Measurements from ENCODE around the gene TSHZ2. TPM values are rescaled to one million over a fixed set of nuclear protein-coding genes. Genes with fewer than 3 reads are reported as not detected.

The TSHZ2 gene
- polyA plus RNA-seq, 12 donors, result 8.0 to 36.9 (median 14.7) TPM; not detected in 1

DNA sequence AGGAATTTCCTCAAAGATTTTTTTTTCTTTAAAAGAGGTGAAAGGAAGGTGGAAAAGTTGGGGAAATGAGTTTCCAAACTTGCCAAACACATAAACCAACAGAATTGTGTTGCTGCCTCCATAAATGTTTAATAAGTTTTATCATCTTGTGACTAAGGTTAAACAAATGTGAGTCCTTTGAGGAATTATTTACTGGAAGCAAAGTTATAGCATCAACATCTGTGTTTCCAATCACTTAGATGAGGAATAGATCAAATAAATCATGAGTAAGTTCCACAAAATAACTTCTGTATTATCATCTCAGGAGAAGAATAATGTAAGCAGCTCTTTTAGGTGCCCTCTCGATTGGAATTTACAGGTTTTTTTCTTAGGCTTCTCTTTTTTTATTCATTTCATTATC, 20.5 kb downstream of the TSHZ2 start:
- peak; percentile 46 for DNase-seq

DNA sequence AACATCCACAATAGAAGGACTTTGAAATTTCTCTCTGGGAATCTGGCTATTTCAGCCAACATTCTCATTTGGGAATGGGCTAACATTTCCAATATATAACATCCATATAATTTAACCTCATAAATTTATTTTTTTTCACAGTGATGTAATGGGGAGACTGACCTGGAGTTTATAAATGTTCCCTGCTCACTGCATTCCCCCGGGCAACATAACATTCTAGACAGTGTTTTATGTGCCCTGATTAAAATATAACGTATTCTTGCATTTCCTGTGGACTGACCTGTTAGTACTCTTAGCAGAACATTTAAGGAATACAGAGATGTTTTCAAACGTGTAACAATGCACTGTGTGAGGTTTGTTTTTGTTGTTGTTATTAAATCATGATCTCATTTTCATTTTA, 20.9 kb downstream of the TSHZ2 start:
- DNase-seq, result peak; percentile 80

DNA sequence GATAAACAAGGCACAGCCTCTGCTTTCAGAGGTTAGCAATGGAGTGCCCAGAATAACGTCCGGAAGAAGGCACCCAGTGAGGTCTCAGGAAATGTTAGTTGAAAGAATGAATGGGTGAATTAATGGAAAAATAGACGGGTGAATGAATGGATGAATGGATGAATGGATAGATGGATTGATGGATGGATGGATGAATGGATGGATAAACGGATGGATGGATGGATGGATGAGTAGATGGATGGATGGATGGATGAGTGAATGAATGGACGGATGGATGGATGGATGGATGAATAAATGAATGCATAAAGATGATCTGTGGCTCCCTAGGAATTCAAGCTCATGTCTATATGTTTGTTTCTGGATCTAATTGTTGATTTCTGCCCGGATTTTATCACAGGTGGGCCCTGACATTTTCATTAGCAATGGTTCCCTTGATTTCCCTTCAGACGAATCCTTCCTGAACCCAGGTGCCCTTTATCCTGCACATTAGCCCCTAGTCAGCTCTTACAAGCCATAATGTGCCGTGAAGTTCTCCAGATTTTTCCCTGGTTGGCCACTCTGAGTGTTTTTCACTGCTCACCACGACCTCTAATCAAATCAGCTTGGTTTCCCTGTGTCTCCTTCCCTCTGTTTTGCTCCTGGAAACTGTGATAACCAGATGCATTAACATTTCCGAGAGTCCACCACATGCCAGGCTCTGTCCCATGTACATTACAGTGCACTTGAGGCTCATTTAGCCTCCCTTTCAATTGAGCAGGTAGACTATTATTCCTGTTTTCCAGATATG, 22.2 kb downstream of the TSHZ2 start:
- DNase-seq, result no peak

DNA sequence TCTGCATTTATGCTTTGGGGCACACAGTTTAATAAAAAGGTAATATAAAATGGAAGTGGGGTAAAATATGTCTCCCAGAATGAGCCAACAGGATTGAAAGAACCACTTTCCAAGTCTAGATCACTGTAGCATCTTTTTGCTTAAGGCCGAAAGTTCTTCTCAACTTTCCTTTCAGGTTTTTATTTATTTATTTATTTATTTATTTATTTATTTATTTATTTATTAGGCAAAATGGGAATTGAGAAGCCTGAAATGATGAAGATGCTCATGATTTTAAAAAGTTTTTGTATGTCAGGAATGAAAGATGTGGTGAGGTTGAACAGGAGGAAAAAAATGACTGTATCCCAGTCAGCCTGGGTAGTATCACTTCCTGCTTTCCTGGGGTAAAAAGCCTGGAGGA, 24.0 kb downstream of the TSHZ2 start:
- DNase-seq, result no peak

DNA sequence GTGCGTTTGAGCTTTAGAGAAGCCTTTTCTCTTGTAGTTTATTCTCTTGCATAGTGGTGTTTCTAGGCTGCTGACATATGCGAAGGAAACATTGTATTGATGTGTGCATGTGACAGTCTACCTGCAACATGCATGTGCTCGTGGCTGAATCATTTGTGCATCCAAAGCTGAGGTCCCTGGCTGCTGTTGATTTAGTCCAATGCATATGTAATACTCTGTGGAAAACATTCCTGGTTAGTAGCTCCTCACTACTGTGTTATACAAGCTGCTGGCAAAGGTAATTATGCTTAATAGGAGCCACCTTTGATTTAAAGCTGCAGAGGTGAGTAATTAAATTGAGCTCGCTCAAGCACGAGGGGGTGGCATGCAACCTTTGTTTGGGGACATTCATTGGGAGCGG, 24.5 kb downstream of the TSHZ2 start:
- DNase-seq, result no peak

DNA sequence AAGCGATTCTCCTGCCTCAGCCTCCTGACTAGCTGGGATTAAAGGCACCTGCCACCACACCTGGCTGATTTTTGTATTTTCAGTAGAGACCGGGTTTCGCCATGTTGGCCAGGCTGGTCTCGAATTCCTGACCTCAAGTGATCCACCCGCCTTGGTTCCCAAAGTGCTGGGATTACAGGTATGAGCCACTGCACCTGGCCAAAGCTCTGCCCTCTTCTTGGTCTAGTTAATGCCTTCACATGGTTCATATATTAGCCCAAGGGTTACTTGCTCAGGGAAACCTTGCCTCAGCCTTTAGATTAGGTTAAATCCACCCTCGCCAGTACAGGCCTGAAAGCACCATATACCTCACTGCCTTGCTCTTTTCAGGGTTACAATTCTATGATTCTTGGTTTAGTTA, 26.1 kb downstream of the TSHZ2 start:
- no peak for DNase-seq

DNA sequence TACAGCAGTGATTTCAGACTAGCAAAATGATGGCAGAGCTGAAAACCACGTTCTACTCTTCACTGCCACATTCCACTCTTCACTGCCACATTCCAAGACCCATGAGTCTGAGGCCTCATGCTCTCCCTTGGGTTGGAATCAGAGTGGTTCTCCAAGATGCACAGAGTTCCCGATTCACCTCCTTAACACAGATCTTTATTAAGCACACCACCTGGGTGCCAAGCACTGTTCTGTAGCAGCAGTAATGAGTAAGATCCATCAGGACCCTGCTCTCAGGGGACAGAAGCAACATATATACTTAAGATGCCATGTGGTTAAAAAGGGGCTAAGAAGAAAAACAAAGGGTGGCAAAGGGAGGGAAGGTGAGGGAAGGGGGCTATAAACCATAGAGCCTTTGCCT, 26.9 kb downstream of the TSHZ2 start:
- no peak for DNase-seq

DNA sequence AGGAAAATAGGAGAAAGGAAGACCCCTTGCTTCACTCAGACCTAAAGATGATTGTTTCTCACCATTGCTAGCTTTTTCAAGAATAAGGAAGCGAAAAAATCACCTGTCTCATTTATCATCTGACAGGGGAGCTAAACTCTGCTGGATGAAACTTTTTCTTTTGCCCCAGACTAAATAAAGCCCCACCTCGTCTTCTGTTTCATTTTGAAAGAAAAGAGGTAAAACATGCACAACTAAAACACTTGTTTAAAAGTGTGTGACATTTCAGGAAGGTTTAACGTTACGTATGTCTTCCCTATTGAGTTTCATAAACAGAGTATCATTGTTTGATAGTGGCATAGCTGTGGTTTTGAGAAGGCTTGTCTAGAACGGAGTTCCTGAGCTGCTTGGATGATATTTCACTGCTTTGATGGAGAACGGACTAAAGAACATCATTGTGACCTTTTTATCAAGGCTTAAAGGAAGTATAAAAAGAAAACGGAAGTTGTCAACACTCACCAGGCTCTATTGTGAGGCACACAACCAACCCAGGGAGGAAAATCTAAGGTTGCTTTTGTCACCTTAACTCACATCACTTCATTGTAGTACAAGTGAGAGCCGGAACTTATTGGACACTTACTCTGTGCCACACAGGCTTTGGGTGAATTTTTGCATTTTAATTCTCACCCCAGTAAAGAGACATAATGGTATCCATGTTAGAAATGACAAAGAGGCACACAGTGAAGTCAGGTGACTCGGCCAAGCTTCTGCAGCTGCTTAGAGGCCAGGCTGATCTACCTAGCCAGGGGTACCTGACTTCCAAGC, 29.5 kb downstream of the TSHZ2 start:
- no peak for DNase-seq

DNA sequence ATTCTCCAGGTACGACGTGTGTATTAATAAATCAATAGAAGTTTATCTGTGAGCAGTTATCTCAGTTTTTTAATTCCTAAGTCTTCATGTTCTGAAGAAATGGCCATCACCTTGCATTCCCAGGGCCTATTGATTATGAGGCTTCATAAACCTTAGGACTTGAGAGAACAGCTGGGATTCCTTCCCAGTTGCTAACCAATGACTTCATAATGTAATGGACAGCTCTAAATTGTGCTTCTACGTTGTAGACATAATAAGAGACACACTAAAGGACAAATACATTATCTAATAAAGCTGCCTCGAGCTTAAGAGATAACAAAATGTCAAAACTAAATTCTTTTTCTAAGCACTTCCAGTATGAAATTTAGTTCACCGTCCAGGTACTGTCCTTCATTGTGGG, 30.6 kb downstream of the TSHZ2 start:
- no peak for DNase-seq

DNA sequence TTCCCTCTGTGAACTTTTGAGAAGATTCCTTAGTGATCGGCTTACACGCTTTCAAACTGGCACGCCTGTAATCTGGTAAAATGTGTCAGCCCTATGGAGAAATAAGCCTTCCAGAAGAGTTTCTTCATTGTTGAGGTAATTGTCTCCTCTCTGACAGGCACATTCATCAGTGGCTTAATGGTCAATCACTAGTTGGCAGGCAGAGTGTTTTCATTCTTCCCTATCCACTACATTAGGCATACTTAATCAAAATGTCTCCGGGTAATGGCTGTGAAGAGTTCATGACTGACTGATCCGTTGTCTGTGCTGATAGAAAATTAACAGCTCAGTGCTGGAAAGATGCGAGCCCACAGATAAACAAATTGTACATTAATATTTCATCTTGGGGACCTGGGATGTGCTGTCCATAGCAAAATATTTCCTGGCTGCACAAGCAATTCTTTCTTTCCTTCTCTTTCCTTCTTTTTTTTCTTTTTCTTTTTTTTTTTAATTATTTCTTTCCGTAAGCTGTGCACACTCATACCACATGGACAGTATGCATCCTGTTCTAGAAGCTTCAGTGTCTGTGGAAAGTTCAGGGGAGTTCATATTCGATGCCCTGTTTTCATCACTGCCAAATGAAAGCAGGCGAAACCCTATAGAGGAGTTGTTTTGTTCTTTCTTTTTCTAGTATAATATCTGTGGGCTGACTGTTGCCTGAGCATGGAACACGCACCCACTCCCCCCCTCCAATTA, 31.4 kb downstream of the TSHZ2 start:
- DNase-seq, result no peak

DNA sequence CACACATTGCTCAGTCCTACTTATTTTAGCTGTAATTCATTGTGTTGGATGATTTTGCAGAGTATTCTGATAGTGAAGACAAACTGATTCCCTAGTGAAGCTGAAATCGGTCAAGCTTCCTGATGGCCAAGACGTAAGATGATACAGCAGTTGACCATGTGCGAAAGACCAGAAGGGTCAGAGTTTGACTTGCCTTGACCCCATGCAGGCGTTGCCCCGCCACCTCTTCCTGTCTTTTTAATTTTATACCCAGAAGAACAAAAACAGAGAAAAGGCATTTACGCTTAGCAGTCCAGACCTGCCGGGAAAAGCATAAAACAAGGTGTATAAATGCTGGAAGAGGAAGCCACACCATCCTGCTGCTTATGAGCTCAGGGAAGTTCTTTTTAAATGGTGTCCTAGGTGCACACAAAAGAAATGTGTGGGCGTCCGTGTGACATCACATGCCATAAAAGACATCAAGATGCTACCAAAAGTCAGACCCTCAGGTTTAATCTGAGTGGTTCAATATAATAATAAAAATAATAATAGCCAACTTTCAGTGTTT, 32.2 kb downstream of the TSHZ2 start:
- no peak for DNase-seq

DNA sequence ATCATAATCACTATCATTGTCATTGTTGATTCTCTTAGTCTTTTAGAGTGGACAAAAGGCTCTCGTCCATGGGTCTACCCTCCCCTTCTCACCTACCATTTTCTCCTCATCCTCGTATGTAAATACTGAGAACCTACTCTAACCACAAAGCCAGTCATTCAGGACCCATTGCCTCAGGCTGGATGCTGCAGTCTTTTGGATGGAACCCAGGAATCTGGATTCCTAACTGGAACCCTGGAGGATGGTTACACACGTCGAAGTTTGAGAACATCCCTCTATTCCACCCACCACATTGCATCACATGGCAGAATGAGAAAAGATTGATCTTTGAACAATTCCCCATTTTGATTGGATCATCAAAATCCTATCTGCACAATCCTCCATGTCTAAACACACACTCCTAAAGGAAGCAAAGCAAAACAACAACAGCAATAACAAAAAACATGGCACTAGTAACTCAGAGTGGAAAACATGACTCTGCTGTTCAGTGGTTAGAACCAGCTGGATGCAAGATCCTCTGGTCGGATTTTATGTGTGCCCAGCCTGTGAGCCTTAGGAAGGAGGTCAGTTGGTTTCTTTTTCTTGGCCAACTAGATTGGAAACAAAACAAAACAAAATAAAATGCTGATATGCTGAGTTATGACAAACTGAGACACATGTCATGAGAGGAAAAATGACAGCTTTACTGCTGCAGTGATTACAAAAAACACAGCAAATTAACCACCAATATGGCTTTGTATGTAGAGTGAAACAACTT, 38.0 kb downstream of the TSHZ2 start:
- DNase-seq, result no peak

DNA sequence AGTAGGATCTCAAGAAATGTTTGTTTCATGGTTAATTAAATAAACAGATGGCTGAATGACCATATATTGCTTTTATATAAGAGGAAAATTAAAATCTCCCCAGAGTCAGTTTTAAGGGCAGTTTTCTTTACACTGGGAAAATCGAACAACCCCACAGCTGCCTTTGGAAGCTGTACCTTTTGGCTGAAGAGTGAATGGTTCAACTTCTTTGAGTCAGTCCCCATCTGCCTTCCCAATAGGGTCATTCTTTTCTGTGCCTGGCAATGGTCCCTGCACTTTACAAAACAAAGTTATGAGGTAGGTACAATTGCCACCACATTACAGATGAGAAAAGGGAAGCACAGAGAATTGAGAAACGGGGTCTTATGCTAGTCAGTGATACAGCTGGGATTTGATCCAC, 39.5 kb downstream of the TSHZ2 start:
- no peak for DNase-seq

DNA sequence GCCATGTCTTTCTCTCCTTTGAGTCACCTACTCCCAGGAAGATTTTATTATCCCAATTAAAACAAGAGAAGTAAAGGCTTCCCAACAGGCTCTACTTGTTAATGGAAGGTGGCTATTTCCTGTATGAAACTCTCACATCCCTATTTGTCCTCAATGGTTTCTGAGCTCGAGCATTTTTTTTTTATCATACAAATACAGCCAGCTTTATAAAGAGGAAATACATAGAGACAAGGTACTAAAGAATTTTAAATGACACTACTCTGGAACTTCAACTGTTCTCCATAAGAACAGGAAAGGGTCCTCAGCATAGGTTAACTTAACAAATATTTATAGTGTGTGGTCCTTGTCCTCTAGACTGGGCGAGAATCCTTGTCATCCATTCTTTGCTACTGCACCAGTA, 41.0 kb downstream of the TSHZ2 start:
- no peak for DNase-seq

DNA sequence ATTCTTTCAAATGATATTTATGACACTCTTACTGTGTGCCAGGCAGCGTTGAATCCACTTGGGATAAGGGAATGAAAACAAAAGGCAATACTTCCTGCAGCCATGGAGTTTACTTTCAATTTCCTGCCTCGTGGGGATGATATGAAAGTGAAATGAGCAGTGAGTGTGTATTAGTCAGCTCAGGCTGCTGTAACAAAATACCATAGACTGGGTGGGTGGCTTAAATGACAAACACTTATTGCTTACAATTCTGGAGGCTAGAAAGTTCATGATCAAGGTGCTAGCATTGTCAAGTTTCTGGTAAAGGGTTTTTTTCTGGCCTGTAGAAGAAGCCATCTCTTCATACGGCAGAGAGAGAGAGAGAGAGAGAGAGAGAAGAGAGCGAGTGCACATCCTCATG, 41.7 kb downstream of the TSHZ2 start:
- DNase-seq, result no peak

DNA sequence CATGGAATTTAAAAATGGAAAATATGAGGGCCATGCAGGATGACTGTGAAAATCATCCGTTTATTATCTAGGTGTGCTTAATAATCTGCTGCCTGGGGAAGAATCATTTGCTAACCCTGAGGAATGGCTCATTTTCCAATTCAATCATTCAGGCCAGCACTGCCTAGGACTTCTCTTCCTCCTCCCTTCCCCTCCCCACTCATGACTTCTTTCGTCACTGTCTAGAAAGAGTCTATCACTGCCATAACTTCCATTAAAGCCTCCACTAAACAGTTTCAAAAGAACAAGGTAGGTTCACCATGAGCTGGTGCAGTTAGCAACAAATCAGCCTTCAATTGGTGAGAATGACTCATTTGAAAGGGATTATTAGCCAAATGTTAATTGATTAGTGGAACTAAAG, 43.9 kb downstream of the TSHZ2 start:
- no peak for DNase-seq

DNA sequence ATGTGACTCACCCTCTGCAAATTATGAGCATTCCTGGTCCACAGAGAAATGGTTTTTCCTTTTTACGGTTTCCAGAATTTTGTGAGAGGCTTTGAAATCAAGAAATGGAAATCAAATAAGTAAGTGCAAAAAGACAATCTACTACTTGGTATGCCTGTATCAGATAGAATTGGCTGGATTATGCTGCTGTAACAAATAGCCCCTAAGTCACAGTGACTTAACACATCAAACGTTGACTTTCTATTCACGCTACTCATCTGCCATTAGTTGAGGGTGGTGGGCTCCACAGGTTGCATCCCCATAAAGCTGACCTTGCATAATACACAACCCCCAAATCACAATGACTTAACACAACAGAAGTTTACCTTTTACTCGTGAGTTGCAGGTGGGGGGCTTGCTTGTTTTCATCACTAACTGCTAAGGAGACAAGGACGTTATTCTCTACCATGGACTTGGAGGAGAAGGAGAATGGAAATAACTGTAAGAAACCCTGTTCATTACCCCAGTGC, 44.4 kb downstream of the TSHZ2 start:
- no peak for DNase-seq

DNA sequence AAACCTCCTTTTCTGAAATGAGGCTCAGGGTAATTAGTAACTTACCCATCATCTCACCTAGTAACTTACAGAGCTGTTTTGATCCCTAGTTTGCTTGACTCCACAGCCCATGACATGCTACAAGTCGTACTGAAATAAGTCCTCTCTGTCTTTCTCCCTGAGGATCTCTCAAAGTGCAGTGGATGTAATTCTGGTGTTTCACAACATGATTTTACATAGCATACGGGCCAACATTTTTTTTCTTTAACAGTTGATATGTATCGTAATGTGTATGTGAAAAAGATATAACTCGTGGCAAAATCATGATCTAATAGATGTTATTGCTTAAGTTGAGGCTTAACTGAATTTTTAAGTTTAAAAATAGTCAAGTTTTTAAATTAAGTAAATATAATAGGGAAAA, 45.0 kb downstream of the TSHZ2 start:
- DNase-seq, result no peak

DNA sequence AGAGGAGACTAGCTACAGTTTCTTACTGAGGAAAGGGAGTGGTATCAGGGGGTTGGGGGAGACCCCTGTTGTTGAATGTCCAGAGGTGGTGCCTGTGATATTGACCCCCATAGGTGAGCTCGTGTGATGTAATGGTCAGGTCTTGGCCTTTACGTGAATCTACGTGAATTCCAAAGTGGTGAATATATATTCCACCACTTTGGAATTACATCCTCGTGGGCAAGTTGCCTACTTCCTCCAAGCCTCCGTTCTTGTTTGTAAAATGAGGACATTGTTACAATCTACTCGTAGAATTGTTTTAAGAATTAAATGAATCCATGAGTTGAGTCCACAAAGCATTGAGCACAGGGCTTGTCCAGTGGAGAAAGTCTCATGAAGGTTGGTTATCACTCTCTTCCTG, 47.3 kb downstream of the TSHZ2 start:
- DNase-seq, result no peak

DNA sequence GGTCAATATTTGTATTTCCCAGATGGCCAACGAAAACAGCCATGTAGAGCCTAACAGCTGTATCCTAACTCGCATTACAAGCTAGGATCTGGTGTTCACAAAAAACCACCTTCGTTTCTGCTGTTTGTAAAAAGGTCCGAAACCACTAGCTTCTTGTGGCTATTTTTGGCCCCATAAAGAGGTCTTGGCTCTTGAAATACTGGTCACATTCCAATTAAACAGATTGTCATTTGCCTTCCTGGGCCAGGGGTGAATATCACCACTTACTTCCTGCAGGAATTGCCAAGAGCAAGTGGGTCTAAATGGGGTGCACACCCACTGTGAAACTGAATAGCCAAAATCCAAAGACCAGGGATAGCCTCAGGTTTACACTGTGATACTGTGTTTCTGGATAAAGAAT, 48.2 kb downstream of the TSHZ2 start:
- no peak for DNase-seq

DNA sequence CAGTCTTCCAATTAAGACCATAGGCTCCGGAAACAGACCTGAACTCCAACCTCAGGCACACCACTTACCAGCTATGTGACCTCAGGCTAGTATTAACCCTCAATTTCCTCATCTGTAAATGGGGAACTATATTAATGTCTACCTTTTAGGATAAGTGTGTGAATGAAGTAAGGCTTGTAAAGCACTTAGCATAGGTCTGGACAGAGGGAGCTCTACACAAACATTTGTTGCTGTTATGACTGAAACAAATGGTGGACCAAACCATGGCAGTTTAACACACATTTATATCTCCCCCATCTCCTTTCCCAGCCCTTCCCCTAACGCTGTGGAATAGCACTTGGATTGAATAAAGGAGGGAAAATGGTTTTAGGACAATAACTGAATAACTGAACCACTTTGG, 48.7 kb downstream of the TSHZ2 start:
- no peak for DNase-seq

Measured in muscle of arm (tissue), 12 donors.